GM19468 (cell line): ENCODE results near the gene CCDC92.

Experiments
- ATAC-seq: cut with Tn5 transposase; IDR thresholded peaks from one replicate; pipeline ENCODE4 v1.9.1; 2021; ENCODE audit warnings: mild to moderate bottlenecking, moderate library complexity, moderate number of reproducible peaks; ENCODE audit not compliant: unreplicated experiment; ENCODE audit errors: extremely low read depth

Gene CCDC92

DNA sequence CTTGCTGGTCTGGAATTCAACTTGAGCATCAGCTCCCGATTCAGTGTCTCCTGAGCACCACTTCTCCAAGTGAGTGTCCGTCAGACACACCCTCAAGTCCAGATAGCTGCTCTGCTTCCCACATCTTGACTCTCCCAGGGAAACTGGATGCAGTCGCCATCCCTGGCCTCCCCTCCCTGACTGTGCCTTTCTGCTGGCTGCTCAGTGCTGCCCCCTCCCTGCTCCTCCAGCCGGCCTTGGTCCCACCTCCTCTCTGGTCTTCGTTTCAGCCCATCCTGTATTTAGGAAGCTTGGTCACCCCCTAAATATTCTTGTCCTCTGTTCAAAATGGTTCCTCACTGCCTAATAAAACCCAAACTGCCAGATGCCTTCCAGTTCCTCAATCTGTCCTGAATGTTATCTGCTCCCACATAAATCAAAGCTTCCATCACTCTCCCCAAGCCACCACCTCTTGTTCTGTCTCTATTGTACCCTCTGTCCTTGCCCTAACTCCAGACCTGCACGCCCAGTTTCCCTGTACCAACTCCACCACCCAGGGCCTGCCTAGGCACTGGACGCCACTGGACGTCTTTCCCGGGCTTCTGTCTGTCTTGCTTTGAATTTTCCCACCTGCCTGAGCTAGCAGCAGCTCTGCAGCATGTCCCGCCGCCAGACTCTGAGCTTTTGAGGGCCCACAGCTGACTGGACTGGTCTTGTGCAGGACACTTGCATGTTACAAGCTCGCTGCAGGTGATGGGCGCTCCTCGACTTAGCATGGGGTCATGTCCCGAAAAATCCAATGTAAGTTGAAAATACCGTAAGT lies 33.8 kb downstream of the CCDC92 start:
- ATAC-seq, result no peak

DNA sequence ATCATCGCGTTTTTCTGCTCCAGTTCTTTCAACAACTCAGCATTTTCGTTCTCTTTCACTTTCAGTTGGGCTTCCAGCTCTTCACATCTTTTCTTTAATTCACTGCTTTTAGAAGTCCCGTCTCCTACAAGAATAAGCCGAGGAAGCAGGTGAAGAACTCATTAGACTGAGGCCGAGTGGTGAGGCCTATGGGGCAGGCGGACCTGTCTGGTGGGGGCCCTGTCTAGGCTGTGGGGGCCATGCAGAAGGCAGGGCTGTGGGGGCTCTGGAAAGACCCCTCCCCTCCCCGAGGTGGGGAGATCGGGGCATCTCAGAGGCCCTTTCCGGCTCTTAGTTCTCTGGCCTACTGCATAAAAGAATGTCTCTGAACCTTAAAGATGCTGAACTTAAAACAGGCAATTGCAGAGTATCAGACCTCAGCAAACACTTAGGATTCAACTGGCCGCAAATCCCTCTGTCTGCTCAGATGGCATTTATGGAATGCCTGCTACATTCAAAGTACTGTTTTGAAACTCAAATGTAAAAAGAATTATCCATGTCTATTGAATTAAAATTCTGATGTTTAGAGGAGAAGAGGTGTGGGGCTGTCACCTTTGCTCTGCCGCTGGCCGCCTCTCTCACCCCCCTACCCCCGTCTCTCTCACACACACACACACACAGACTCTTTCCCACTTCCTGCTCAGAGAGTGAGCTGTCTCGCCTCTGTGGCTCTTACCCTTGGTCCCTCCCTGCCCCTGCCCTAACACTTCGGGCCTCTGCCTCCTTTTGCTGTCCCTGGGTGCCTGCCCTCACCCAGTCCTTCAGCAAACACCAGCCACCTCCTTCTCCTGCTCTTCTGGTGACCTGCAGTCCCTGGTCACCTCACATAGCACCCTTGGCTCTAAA lies 34.7 kb downstream of the CCDC92 start:
- no peak for ATAC-seq

DNA sequence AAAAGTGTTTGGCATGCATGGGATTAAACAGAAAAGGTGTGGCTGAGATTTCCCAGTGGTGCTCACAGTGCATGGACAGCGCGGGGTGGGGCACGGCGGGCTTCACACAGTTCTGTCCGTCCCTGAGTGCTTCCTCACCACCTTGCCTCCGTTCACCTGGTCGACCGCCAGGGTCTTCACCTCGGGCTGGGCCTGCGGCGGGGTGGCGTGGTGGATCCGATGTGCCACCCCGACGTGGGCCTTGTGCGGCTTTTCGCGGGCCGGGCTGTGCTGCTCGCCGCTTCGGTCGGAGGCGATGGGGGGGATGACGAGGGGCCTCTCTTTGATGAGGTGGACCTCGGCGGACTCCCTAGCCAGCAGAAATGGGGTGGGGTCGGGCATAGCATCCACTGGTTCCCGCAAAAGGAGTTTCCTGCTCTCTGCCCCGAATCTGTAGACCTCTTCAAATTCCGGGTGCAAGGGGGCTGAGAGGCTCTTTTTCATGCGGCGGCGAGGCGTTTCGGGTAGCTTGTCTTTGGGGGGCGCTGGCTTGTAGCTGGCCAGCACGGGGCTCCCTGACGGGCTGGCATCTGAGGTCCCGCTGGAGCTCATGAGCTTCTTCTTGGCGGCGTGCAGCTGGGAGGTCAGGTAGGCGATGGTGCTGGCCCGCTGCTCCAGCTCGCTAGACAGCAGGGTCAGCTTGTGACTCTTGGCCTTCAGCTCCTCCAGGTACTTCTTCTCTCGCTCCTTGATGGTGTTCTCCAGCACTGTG lies 35.5 kb downstream of the CCDC92 start:
- ATAC-seq, result no peak

DNA sequence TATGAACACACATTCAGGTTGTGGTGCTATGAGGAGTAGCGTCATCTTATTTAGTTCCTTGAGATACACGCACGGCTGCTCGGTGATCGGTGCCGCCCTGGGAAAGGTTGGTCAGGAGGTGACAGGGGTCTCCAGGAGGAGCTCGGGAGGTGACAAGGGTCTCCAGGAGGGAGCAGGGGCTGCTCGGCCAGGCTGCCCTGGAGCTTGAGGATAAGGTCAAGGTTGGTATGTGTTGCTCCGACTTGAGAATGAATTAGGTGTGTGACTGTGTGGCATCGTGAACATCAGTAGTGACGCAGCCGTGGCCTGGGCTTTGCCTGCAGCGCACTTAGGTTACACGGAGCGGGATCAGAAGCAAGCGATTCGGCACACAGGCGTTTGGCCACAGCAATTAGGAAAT lies 36.2 kb downstream of the CCDC92 start:
- no peak for ATAC-seq

DNA sequence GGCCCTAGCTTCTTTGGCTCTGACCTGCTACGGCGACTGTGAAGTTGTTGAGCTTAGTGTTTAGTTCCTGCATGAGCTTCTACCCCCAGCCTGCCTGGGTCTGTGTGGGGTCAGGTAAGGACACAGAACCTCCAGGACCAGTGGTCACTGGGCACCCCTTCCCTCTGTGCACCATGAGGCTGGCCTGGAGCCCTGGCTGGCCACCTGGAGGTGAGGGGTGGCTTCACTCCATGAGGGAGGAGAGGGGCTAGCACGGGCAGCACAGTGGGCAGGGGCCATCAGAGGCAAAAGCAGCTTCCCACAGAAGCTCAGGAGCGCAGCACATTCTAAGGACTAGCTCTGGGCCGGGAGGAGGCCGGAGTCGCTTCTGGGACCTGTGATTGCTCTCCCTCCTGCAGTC lies 36.7 kb downstream of the CCDC92 start:
- no peak for ATAC-seq

DNA sequence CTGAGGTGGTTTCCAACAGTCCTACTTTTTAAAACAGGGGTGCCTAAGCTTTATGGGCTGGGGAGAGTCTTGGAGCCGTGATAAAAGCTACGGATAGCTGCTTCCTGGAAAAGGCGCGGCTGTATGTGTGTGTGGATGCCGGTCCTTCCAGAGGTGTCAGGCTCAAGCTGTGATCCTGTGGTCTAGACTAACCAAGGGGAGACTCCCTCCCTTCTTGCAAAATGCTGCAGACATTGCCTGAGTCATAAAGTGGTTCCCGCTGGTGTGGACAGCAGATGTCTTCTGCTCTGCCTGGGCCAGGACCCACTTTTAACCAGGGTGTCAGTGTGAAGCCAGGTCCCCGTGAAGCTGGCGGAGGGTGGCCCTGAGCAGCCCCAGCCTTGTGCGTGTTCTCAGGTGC lies 37.8 kb downstream of the CCDC92 start:
- no peak for ATAC-seq

DNA sequence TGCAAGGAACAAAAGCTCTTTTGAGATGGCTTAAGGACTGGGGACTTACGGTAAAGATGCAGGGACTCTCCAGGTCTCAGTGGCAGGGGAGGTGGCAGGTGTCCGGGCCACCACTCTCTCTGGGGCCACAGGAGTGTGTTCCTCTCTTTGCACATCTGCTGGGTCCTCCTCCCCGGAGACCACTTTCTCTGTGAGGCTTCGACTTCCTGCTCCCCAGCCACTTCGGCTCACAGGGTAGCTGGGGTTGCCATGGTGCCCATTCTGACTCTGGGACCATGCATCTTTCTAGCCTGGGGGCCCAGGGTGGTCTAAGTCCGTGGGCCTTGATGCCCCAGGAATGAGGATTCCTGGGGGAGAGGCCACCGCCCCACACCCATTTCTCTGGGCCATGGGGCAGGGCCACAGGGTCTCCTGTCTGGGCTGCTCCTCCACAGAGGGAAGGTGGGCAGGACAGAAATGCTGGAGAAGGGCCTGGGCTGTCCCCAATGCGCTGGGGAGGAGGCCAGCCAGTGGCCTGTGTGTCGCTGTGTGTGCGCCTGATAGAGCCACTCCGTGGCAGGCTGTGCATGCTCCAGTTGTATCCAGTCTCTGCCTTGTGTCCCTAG lies 38.5 kb downstream of the CCDC92 start:
- no peak for ATAC-seq

DNA sequence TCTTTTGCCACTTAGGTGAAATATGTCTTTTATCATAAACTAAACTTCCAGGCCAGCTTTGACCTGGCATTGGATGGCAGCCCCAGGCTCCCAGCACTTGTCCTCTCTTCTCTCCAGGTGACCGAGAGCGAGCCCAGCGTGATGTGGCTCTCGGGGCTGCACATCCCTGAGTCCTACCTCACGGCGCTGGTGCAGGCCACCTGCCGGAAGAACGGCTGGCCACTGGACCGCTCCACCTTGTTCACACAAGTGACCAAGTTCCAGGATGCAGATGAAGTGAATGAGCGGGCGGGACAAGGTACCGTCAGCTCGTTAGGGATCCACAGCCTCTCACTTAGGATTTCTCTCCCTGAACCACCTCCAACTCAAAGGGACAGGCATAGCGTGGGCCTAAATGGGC lies 39.4 kb downstream of the CCDC92 start:
- no peak for ATAC-seq

DNA sequence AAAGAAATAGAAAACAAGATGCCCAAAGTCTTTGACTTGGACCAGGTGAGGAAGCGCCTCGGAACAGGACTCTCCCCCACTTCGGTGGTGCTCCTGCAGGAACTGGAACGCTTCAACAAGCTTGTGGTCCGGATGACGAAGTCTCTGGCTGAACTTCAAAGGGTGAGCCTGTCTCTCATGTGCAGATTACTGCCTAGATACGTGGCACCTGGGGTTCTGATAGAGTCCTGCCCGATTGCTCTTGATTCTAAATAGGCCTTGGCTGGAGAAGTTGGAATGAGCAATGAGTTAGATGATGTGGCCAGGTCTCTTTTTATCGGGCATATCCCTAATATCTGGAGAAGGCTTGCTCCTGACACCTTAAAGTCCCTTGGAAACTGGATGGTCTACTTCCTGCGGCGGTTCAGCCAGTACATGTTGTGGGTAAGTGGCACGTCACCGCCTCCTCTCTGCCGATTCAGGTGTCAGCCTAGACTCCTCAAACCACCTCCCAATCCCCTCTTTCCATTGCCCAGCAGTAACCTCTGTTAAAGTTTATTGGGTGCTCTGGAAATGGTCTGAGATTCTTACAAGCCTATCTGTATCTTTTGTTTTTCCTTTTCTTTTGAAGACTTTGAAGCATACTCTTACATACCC lies 40.8 kb downstream of the CCDC92 start:
- ATAC-seq, result no peak

DNA sequence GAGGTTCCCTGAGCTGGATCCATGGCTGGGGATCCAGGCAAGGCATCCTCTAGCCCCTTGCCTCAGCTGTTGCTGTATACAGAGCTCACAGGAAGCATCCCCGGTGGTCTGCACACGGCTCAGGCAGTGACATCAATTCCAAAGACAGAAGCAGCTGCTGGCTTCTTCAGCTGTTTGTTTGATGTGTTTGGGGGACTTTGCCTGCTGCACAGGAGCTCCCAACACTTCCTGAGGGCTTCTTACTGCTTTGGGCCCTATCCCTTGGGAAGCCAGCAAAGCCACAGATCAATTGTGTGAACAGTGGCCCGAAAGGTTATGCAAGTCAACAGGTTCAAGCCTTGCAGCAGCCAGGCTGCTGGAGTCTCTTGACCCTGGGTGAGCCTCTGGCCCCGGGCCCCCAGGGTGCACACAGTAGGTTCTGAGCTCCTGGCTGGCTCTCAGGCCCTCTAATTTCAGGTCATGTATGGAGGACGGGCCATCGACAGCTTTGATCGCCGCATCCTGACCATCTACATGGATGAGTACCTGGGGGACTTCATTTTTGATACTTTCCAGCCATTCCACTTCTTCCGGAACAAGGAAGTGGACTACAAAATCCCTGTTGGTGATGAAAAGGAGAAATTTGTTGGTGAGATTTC lies 42.6 kb downstream of the CCDC92 start:
- no peak for ATAC-seq

DNA sequence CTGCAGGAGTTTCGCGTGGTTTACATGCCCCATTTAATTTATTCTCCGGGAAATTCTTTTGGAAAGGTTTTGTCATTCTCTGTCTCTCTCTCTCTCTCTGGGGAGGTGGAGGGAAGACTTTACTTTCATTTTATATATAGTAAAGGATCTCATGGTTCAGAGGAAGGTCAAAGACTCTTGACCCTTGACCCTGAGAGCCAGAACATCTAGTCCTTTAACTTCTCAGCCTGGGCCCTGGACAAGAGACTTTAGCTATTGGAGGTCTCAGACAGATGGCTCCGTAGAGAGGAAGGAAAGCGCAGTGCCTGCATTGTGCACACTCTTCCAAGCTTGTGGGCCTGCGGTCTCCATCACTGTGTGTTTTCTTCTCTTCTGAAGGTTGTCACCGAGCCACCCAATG lies 43.7 kb downstream of the CCDC92 start:
- ATAC-seq, result no peak

DNA sequence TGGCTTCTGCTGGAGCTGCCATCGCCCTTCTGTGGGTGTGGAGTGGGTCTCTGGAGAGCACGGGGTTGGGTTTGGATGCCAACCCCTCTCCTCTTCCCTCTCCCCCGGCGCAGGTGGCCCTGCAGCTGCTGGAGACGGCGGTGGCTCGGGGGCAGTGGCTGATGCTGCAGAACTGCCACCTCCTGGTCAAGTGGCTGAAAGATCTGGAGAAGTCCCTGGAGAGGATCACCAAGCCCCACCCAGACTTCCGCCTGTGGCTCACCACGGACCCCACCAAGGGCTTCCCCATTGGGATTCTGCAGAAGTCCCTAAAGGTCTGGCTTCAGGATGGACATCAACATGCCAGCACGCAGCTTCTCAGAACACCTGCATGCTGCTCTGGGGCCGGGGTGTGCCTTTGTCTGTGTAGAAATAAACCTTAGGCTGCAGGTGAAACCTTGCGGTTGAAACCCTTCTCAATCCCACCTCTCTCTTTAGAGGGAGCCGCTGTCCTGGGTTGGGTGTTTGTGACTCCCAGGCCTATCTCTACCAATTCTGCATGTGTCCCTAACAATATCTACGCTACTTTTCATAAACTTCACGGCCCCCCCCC lies 44.3 kb downstream of the CCDC92 start:
- ATAC-seq, result no peak

DNA sequence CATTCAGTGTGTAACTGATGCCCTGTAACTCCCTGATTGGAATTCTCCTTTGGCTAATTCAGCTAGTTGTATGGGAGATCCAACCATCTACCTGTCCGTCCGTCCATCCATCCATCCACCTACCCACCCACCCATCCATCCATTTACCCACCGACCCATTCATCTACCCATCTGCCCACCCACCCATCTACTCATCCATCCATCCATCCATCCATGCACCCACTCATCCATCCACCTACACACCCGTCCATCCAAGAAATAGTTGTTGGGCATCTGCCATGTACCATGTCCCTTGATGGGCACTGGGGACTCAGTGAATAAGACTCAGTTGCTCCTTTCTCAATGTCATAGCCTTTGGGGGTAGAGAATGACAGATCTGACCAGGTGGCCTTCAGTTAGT lies 48.1 kb downstream of the CCDC92 start:
- ATAC-seq, result no peak

DNA sequence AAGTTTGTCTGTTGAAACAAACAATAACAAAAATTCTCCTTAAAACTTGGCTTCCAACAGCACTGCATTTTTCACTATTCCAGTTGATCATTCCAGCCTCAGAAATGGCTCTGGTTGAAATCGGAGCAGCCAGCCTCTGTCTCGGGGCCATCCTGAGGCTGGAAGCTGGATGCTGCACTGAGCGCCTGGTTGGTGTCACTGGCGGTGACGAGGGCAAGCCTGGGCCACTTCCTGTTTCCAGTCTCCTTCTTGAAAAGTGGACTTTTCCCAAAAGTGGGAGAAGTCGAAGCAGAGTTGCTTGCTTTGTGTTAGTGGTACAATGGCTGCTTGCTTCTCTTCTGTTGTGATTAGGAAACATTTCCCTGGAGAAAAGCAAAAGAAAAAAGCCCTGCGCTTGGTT lies 48.7 kb downstream of the CCDC92 start:
- no peak for ATAC-seq

DNA sequence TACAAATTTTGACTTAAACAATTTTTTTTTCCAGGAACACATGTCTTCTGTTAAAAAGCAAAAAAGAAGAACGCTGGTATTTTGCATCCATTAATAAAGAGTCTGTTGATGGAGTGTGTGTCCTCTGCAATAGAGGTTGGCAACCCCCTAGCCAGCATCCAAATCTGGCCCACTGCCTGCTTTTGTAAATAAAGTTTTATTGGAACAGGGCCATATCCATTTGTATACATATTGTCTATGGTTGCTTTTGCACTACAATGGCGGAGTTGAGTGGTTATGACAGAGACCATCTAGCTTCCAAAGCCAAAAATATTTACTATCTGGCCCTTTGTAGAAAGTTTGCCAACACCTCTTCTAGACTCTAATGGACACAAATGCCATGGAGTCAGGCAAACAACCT lies 49.6 kb downstream of the CCDC92 start:
- no peak for ATAC-seq

DNA sequence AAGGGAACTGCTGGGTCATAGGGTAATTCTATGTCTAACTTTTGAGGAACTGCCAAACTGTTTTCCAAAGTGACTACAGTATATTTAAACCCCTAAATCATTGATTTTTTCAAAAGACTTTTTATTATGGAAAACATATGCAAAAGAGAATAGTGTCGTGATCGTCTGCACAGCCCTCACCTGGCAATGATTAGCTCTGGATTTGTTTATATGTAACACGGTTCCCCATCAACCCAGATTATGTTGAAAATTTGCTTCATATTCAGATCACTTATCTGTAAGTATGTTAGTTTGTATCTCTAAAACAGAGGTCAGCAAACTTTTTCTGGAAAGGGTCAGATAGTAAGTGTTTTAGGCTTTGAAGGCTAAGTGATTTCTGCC lies 52.7 kb downstream of the CCDC92 start:
- no peak for ATAC-seq

DNA sequence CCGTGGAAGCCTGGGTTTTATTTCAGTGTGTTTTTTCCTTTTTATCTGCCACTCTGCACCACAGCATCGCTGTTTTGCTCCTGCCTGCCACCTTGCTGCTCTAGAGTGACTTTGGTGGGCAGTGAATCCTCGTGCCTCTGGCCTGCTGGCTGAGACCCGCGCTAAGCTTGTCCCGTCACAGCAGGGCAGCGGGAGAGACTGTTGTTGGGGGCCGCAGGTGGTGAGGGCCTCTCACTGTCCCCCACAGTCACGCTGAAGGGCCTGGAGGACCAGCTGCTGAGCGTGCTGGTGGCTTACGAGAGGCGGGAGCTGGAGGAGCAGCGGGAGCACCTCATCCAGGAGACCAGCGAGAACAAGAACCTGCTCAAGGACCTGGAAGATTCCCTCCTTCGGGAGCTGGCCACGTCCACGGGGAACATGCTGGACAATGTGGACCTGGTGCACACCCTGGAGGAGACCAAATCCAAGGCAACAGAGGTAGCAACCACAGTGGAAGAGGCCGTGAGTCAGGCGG lies 55.2 kb downstream of the CCDC92 start:
- ATAC-seq, result no peak

DNA sequence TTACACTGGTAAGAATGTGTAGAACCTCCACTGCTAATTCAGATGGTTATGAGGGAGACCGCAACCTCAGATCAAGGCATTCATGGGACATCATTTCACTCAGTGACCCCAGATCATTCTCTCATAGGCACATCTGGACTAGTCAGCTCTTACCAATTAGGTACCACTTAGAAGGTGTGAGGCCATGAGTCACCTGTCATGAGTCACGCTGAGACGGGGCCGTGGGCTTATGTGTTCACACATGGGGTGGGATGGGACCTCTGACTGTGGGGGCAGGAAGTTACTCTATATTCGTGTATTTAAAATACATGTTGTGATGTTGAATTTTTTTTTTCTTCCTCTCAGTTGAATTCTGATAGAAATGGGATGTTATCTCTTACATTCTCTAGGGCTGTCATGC lies 55.9 kb downstream of the CCDC92 start:
- ATAC-seq, result no peak

DNA sequence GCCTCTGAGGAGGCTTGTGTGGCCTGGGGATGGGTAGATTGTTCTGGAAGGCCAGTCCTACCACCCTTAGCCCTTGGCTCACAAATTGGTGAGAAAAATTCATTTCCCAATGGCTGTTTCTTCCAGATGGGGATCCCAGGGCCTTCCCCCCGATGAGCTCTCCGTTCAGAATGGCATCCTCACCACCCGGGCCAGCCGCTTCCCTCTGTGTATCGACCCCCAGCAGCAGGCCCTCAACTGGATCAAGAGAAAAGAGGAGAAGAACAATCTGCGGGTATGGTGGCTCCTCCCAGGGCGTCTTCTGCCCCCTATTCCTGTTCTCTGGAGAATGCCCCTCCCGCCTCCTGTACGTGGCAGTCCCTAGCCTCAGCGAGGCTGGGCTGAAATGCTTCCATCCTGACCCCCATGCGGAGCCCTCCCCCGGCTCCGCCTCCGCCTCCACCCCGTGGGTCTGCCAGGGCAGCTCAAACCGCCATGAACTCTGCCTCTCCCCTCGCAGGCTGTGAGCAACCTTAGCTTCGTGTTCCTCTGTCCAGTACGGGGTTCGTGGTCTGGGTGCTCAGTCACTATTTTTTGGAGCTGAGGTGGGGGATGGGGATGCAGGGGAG lies 57.8 kb downstream of the CCDC92 start:
- no peak for ATAC-seq
